K562 (cell line): ENCODE data around the gene PCSK6. TPM values are rescaled to one million over a fixed set of nuclear protein-coding genes. Genes with fewer than 3 reads are reported as not detected.

Experiments used
- CREB3 ChIP-seq: fragments of 450-650 bp; conservative IDR thresholded peaks from 2 replicates; pipeline ENCODE4 v1.6.1; 2016; ENCODE audit warnings: missing genetic modification characterization, low read depth, mild to moderate bottlenecking, missing compliant biosample characterization, moderate library complexity
- ESRRA ChIP-seq: fragments of 450-650 bp; IDR thresholded peaks from 2 replicates; pipeline ENCODE4 v1.6.1; 2014; ENCODE audit warnings: low read depth, mild to moderate bottlenecking, moderate library complexity, borderline replicate concordance
- PHF8 ChIP-seq: fragments of 200-600 bp; sonication (generic); IDR thresholded peaks from 2 replicates; pipeline ENCODE4 v1.6.1; 2012; ENCODE audit warnings: mixed run types, mild to moderate bottlenecking, inconsistent platforms, low read length, moderate library complexity, borderline replicate concordance
- YBX1 ChIP-seq: fragments of 450-650 bp; IDR thresholded peaks from 2 replicates; pipeline ENCODE4 v1.7.1; 2016; ENCODE audit warnings: mild to moderate bottlenecking
- ZNF318 ChIP-seq, 2 experiments: fragments of 450-650 bp; IDR thresholded peaks; 2 replicates each; pipeline ENCODE4 v1.6.1; 2016; ENCODE audit warnings: mild to moderate bottlenecking in 2 of 2, borderline replicate concordance in 1 of 2, low read depth in 1 of 2, moderate library complexity in 1 of 2
- polyA plus RNA-seq, 8 experiments: library from polyadenylated mRNA; depleted of rRNA in 4 of 8; stranded (reverse) in 5 of 8; unstranded in 3 of 8; fragments of >200 nt; fragmentation: Nextera tagmentation in 2 of 8; fragmentation: Illumina TruSeq in 1 of 8; extraction: Ambion mirVana in 2 of 8; extraction: Trizol in 1 of 8; gene quantifications; 2 replicates each; pipeline versions ENCODE4 v1.2.1 to v1.2.3, GENCODE V29; 2011 to 2014; ENCODE audit warnings: inconsistent platforms in 1 of 8, missing spikeins in 1 of 8
- total RNA-seq, 7 experiments: library from RNA; depleted of rRNA in 6 of 7; stranded (reverse); fragments of >200 nt in 6 of 7; fragmentation: Illumina TruSeq in 2 of 7; extraction: Trizol in 2 of 7; gene quantifications; 2 replicates each; pipeline versions ENCODE4 v1.2.1 to v1.2.3, GENCODE V29; 2011 to 2021; ENCODE audit warnings: low replicate concordance in 1 of 7

The PCSK6 gene
- total and polyA plus RNA-seq, 9 of the 15 experiments (the other 6 are each of a cell fraction or from before 2014, with no cell fraction given): 2.2 to 32.6 (median 14.5) TPM

DNA sequence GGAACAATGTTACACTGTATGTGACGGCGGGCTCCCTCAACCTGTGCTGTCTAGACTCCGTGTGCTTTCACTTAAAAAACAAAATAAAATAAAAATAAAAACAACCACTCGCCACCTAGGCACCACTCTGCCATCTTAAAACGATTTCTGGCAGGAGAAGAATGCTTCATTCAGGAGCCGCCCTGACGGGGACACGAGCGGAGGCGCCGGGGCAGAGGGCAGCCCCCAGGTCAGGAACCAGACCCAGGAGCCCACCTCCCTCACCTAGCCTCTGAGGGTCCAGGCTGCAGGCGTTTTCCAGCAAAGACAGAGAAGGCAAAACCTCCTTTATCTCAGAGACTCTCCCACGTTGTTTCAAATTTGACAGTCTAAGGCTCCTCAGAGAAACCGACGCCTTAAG is 109.4 kb downstream of the PCSK6 start (continued):
- TF ChIP-seq CREB3 (tag) (no peak), ESRRA (no peak), PHF8 (no peak), YBX1 (no peak), ZNF318 (IDR thresholded peaks at IDR 0.05; ENCODE audit: borderline replicate concordance in 1 of 2, low read depth in 1 of 2) (no peak)
